Mesenchymal stem cell (in vitro differentiated cells and primary cell): ENCODE data around the gene FSTL4.

Experiments
- DNase-seq: peaks from one replicate; pipeline ENCODE4 v3.0.0-alpha.2; 2013
- H2AFZ ChIP-seq: one replicate; pipeline ENCODE4 v1.6.1; 2013; ENCODE audit warnings: low read depth, mild to moderate bottlenecking, control low read depth, inconsistent platforms, low read length, moderate library complexity
- H2AK5ac ChIP-seq: 2 replicates; pipeline ENCODE4 v1.6.1; 2013; ENCODE audit warnings: low read length, moderate library complexity, mild to moderate bottlenecking, inconsistent platforms; ENCODE audit not compliant: severe bottlenecking
- H2BK120ac ChIP-seq: one replicate; pipeline ENCODE4 v1.6.1; 2013; ENCODE audit warnings: low read depth, mild to moderate bottlenecking, inconsistent platforms, low read length, moderate library complexity
- H2BK12ac ChIP-seq, 2 experiments: one replicate each; pipeline ENCODE4 v1.6.1; 2013; ENCODE audit warnings: inconsistent platforms in 2 of 2, low read length in 2 of 2, mild to moderate bottlenecking in 2 of 2, moderate library complexity in 2 of 2, control low read depth in 1 of 2
- H2BK15ac ChIP-seq: one replicate; pipeline ENCODE4 v1.6.1; 2013; ENCODE audit warnings: mild to moderate bottlenecking, low read depth, inconsistent platforms; ENCODE audit not compliant: poor library complexity, severe bottlenecking
- H2BK5ac ChIP-seq: 2 replicates; pipeline ENCODE4 v1.6.1; 2013; ENCODE audit warnings: low read depth, mild to moderate bottlenecking, low read length, control low read depth, inconsistent platforms; ENCODE audit not compliant: poor library complexity, severe bottlenecking
- H3K14ac ChIP-seq, 2 experiments: one replicate each; pipeline ENCODE4 v1.6.1; 2013; ENCODE audit warnings: inconsistent platforms in 2 of 2, low read length in 2 of 2, control low read depth in 1 of 2, mild to moderate bottlenecking in 1 of 2, moderate library complexity in 1 of 2
- H3K18ac ChIP-seq, 2 experiments: one replicate each; pipeline ENCODE4 v1.6.1; 2013; ENCODE audit warnings: inconsistent platforms in 2 of 2, low read length in 2 of 2, control low read depth in 1 of 2, low read depth in 1 of 2, mild to moderate bottlenecking in 1 of 2
- H3K23ac ChIP-seq, 2 experiments: one replicate each; pipeline ENCODE4 v1.6.1; 2013; ENCODE audit warnings: inconsistent platforms in 2 of 2, low read length in 2 of 2, mild to moderate bottlenecking in 2 of 2, moderate library complexity in 2 of 2, control low read depth in 1 of 2
- H3K27ac ChIP-seq: 2 replicates; pipeline ENCODE4 v1.5.1; 2013; ENCODE audit warnings: mild to moderate bottlenecking, moderate library complexity, low read length, control low read depth, inconsistent platforms; ENCODE audit not compliant: poor library complexity, severe bottlenecking
- H3K27me3 ChIP-seq, 2 experiments: 2 replicates each; pipeline versions ENCODE4 v1.6.1 to v1.7.0; 2013; ENCODE audit warnings: low read length in 2 of 2, mild to moderate bottlenecking in 2 of 2, moderate library complexity in 2 of 2, control low read depth in 1 of 2, inconsistent platforms in 1 of 2; ENCODE audit not compliant: control insufficient read depth in 1 of 2, insufficient read depth in 1 of 2
- H3K36me3 ChIP-seq, 2 experiments: 2 replicates each; pipeline versions ENCODE4 v1.6.1 to v1.7.0; 2013; ENCODE audit warnings: low read length in 2 of 2, control low read depth in 1 of 2, inconsistent platforms in 1 of 2, low read depth in 1 of 2, mild to moderate bottlenecking in 1 of 2; ENCODE audit not compliant: insufficient read depth in 2 of 2, control insufficient read depth in 1 of 2
- H3K4ac ChIP-seq, 2 experiments: one replicate each; pipeline ENCODE4 v1.6.1; 2013; ENCODE audit warnings: inconsistent platforms in 2 of 2, low read length in 2 of 2, mild to moderate bottlenecking in 2 of 2, moderate library complexity in 2 of 2, control low read depth in 1 of 2, low read depth in 1 of 2
- H3K4me1 ChIP-seq: 2 replicates; pipeline ENCODE4 v1.6.1; 2013; ENCODE audit warnings: low read depth, low read length, control low read depth; ENCODE audit not compliant: control insufficient read depth, insufficient read depth
- H3K4me2 ChIP-seq: 2 replicates; pipeline ENCODE4 v1.6.1; 2013; ENCODE audit warnings: low read length, mild to moderate bottlenecking, inconsistent platforms; ENCODE audit not compliant: poor library complexity, severe bottlenecking
- H3K4me3 ChIP-seq, 2 experiments: 2 replicates each; pipeline versions ENCODE4 v1.5.1 to v1.7.0; 2013; ENCODE audit warnings: low read length in 2 of 2, mild to moderate bottlenecking in 2 of 2, control low read depth in 1 of 2, low read depth in 1 of 2; ENCODE audit not compliant: insufficient read depth in 1 of 2
- H3K79me1 ChIP-seq: replicated peaks from 2 replicates; pipeline ENCODE4 v1.6.1; 2013; ENCODE audit warnings: mild to moderate bottlenecking, control low read depth, low read length, inconsistent platforms; ENCODE audit not compliant: poor library complexity, severe bottlenecking
- H3K9ac ChIP-seq: 2 replicates; pipeline ENCODE4 v1.7.0; 2013; ENCODE audit warnings: mild to moderate bottlenecking, low read length, moderate library complexity
- H3K9me3 ChIP-seq: 2 replicates; pipeline ENCODE4 v1.7.0; 2013; ENCODE audit warnings: mild to moderate bottlenecking, low read length; ENCODE audit not compliant: control insufficient read depth
- H4K8ac ChIP-seq: one replicate; pipeline ENCODE4 v1.6.1; 2013; ENCODE audit warnings: inconsistent platforms, mild to moderate bottlenecking, low read length, moderate library complexity
- H4K91ac ChIP-seq: one replicate; pipeline ENCODE4 v1.6.1; 2013; ENCODE audit warnings: mild to moderate bottlenecking, low read length, inconsistent platforms
- WGBS: methylation state at CpG from one replicate; pipeline ENCODE4 v1.1.7; 2013; ENCODE audit warnings: mixed read lengths; 5-methylcytosine and 5-hydroxymethylcytosine counted together

Gene FSTL4

DNA sequence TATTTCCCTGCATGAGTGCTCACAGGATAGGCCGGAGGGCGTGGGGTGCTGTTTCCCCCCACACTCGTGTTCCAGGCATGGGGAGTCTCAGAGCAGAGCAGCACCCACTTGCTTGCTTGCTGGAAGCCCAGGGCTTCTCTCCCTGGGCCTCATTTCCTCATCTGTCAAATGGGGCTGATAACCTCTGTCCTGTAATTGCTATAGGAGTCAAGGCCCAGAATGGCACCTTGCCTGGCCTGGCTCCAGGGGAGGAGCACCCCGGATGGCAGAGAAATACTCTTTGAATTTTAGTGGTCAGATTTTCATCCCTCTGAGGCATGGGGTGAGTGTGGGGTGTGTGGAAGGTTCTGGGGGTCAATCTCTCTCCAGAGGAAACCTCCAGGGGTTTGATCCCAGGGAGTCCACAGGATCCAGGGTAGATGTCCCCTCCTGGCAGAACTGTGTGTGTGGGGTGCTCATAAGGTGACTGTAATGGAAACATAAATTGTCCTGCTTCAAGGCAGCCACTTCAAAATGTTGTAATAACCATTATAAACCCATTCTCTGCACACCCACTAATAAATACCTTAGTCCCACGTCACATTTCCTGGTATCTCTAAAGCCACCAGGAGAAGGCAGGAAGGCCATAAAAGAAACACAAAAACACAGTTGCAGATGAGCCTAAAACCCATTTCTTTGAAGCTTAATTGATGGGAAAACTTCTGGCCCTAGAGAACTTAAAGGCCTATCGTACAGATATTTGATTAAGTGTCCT lies 272.2 kb downstream of the FSTL4 start:
- Histone ChIP-seq H3K4me2 (no peak overlapping the region), H2BK12ac (no peak overlapping the region), H3K23ac (no peak overlapping the region), H2AFZ (no peak overlapping the region), H2AK5ac (no peak overlapping the region), H3K18ac (no peak overlapping the region), H3K9ac (no peak overlapping the region), H3K36me3 (no peaks in the 10 kb centered on the region), H3K14ac (no peak overlapping the region), H2BK5ac (no peak overlapping the region), H3K4me3 (no peak overlapping the region), H3K27me3 (peaks cover 13 to 52% of the 10 kb centered on the region in 2 experiments), H3K27ac (no peak overlapping the region), H2BK120ac (no peak overlapping the region), H3K4ac (no peak overlapping the region), H2BK15ac (no peak overlapping the region), H3K79me1 (no peaks in the 10 kb centered on the region), H4K91ac (no peak overlapping the region), H3K4me1 (peaks cover 2% of the 10 kb centered on the region), H4K8ac (no peak overlapping the region), H3K9me3 (no peaks in the 10 kb centered on the region)
- 72% methylated on average over 6 of the region's 6 CpGs for WGBS
- DNase-seq = no peak

DNA sequence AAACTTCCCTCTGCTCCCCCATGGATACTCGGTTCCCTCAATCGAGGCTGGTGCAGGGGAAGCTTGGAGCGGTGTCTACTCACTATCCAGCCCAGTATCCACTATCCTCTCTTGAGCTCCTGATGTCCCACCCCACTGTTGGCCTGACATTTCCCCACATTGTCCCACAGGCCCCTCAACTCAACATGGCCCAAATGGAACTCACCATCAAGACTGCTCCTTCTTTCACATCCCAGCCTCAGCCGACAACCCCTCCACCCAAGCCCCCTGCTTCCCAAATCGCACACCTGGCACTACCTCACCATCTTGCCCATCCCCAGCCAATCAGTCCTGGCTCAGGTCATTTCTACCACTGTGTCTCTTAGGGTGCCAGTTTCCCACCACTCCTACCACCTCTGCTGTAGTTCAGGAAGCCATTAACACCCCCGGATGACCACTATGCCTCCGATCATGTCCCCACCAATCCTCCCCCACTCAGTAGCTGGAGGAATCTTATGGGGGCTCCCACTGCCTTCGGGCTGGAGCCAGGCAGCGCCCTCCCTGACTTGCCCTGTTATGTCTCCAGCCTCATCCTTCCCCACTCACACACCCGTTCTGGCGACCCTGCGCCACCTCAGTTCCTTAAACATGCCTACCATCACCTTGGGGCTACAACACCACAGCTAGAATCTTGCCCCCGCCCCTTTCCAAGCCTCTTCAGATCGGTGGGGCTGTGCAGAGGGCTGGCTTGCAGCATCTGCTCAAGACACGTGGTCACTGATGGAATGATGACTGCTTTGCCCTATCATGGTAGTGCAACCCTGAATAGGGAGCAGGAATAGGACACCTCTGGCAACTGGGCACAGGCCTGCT lies 273.6 kb downstream of the FSTL4 start:
- no peak for DNase-seq
- no peak overlapping the region for H3K23ac ChIP-seq
- no peaks in the 10 kb centered on the region for H3K9me3 ChIP-seq
- no peak overlapping the region for H2BK12ac ChIP-seq
- no peaks in the 10 kb centered on the region for H3K79me1 ChIP-seq
- peaks cover 2% of the 10 kb centered on the region for H3K4me1 ChIP-seq
- no peak overlapping the region for H3K4ac ChIP-seq
- H4K91ac ChIP-seq = no peak overlapping the region
- peaks cover 18 to 63% of the 10 kb centered on the region in 2 experiments for H3K27me3 ChIP-seq
- H3K18ac ChIP-seq = no peak overlapping the region
- no peak overlapping the region for H2AK5ac ChIP-seq
- H3K14ac ChIP-seq = no peak overlapping the region
- no peak overlapping the region for H2BK5ac ChIP-seq
- H4K8ac ChIP-seq = no peak overlapping the region
- H2BK15ac ChIP-seq = no peak overlapping the region
- no peak overlapping the region for H3K4me2 ChIP-seq
- no peak overlapping the region for H3K27ac ChIP-seq
- H3K4me3 ChIP-seq = no peak overlapping the region
- H2AFZ ChIP-seq = no peak overlapping the region
- H3K36me3 ChIP-seq = no peaks in the 10 kb centered on the region
- WGBS = 89% methylated on average over 15 of the region's 15 CpGs
- no peak overlapping the region for H3K9ac ChIP-seq
- no peak overlapping the region for H2BK120ac ChIP-seq

DNA sequence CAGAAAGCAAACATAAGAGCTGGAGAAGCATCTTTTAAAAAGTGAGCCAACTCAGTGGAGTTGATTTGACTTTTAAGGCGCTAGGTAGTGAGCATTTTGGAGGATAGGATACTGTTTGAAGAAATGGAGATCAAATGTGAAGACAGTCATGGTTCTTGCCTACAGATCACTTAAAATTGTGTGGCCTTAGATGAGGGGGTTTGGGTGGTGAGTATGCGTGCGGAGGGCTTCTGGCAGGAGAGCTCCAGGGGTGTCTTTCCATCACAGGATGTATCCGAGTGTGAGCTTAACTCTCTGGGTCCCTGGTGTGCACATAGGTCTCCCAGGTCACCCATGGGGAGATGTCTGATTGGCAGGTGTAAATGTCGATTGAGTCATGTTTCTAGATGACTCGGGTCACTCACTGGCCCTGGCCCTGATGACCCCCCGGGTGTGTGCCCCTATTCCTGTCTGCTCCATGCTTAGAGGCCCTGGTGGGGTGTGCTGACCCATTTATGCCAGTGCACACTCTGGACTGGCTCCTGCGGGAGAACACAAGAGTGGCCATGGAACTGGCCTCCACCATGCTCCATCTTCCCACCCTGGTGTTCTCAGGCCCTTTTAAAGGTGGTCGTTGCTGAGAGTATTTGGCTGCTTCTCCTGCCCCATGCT lies 274.4 kb downstream of the FSTL4 start:
- no peak for DNase-seq
- H2BK120ac ChIP-seq = no peak overlapping the region
- 86% methylated on average over 9 of the region's 9 CpGs for WGBS
- H3K14ac ChIP-seq = no peak overlapping the region
- no peak overlapping the region for H3K9ac ChIP-seq
- no peaks in the 10 kb centered on the region for H3K9me3 ChIP-seq
- no peak overlapping the region for H2AK5ac ChIP-seq
- H3K23ac ChIP-seq = no peak overlapping the region
- H2AFZ ChIP-seq = no peak overlapping the region
- H2BK15ac ChIP-seq = no peak overlapping the region
- no peak overlapping the region for H4K8ac ChIP-seq
- H3K36me3 ChIP-seq = no peaks in the 10 kb centered on the region
- peaks cover 2% of the 10 kb centered on the region for H3K4me1 ChIP-seq
- H3K4me3 ChIP-seq = no peak overlapping the region
- no peak overlapping the region for H3K27ac ChIP-seq
- no peak overlapping the region for H3K4ac ChIP-seq
- H2BK5ac ChIP-seq = no peak overlapping the region
- peaks cover 23 to 71% of the 10 kb centered on the region in 2 experiments for H3K27me3 ChIP-seq
- no peak overlapping the region for H3K18ac ChIP-seq
- H3K79me1 ChIP-seq = no peaks in the 10 kb centered on the region
- no peak overlapping the region for H2BK12ac ChIP-seq
- no peak overlapping the region for H3K4me2 ChIP-seq
- no peak overlapping the region for H4K91ac ChIP-seq

DNA sequence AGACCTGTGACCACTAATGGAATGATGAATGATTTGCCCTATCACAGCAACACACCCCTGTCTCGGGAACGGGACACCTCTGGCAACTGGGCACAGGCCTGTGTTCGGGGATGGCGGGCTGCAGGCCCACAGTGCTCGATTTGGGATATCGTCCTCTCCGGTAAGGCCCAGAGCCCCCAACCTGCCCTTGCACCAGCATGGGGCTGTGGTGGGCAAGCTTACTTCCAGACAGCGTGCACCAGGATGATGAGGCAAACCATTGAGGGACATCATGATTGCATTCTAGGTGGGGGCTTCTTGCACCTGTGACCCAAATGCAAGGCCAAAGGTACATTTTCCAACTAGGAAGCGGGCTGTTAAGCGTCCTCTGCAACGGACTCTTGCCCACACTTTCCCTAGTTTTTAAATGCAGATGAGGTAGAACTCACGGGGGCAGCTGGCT lies 275.4 kb downstream of the FSTL4 start:
- H2AFZ ChIP-seq = no peak overlapping the region
- H3K14ac ChIP-seq = no peak overlapping the region
- H2BK5ac ChIP-seq = no peak overlapping the region
- peaks cover 2% of the 10 kb centered on the region for H3K4me1 ChIP-seq
- WGBS = 88% methylated on average over 12 of the region's 12 CpGs
- no peak overlapping the region for H2BK120ac ChIP-seq
- H3K9me3 ChIP-seq = no peaks in the 10 kb centered on the region
- H4K8ac ChIP-seq = no peak overlapping the region
- no peak overlapping the region for H4K91ac ChIP-seq
- H3K4me2 ChIP-seq = no peak overlapping the region
- peaks cover 26 to 75% of the 10 kb centered on the region in 2 experiments for H3K27me3 ChIP-seq
- H3K27ac ChIP-seq = no peak overlapping the region
- H3K9ac ChIP-seq = no peak overlapping the region
- no peak overlapping the region for H3K4ac ChIP-seq
- H3K23ac ChIP-seq = no peak overlapping the region
- H3K18ac ChIP-seq = no peak overlapping the region
- H2AK5ac ChIP-seq = no peak overlapping the region
- no peak for DNase-seq
- H2BK15ac ChIP-seq = no peak overlapping the region
- no peaks in the 10 kb centered on the region for H3K36me3 ChIP-seq
- H3K4me3 ChIP-seq = no peak overlapping the region
- no peaks in the 10 kb centered on the region for H3K79me1 ChIP-seq
- no peak overlapping the region for H2BK12ac ChIP-seq
